ENCODE data around the gene MFSD6L.

The MFSD6L gene

GRCh38 chr17:8829036-8829941 lies 30.1 kb upstream of the MFSD6L start:
- Histone ChIP-seq H3F3A (ENCODE audit: insufficient read depth, low read length) (no peaks in the 10 kb centered on the region), H4K20me1 (ENCODE audit: insufficient read depth, low read length) (no peaks in the 10 kb centered on the region), H3K4me1 (ENCODE audit: insufficient read depth, low read length, severe bottlenecking) (no peaks in the 10 kb centered on the region), H3K9ac (ENCODE audit: low read length) (no peak overlapping the region), H3K9me3 (ENCODE audit: low read length) (0 out of 2 replicates have a peak, but pooled peaks cover 2% of the 10 kb centered on the region), H3K27ac (ENCODE audit: low read depth, low read length, poor library complexity, severe bottlenecking) (no peak overlapping the region), H3K4me2 (ENCODE audit: low read length) (no peak overlapping the region), H3K36me3 (ENCODE audit: insufficient read depth, low read length) (no peaks in the 10 kb centered on the region), H3K9me2 (ENCODE audit: low read depth, low read length) (no peaks in the 10 kb centered on the region), H3K79me2 (ENCODE audit: insufficient read depth, low read length) (no peaks in the 10 kb centered on the region), H3K4me3 (ENCODE audit: low read depth, low read length, poor library complexity, severe bottlenecking) (no peak overlapping the region), H3K27me3 (ENCODE audit: insufficient read depth, low read length) (no peaks in the 10 kb centered on the region), H2AFZ (ENCODE audit: low read length) (no peak overlapping the region)
- TF ChIP-seq EZH2 (IDR thresholded peaks at IDR 0.05; ENCODE audit: borderline replicate concordance, low read length) (no peak), CTCF (IDR thresholded peaks at IDR 0.05; ENCODE audit: low read length) (no peak)

- no peak for TF ChIP-seq CTCF (IDR thresholded peaks at IDR 0.05; ENCODE audit: low read length)
- TF ChIP-seq EZH2 (IDR thresholded peaks at IDR 0.05; ENCODE audit: borderline replicate concordance, low read length), result no peak
- Histone ChIP-seq H3K4me3 (ENCODE audit: low read depth, low read length, poor library complexity, severe bottlenecking) (no peak overlapping the region), H3K27me3 (ENCODE audit: insufficient read depth, low read length) (no peaks in the 10 kb centered on the region)
Measured at GRCh38 chr17:8828517-8828875, 29.3 kb upstream of the MFSD6L start.

GRCh38 chr17:8826808-8827435 lies 27.8 kb upstream of the MFSD6L start:
- TF ChIP-seq CTCF (IDR thresholded peaks at IDR 0.05; ENCODE audit: low read length), result no peak
- TF ChIP-seq EZH2 (IDR thresholded peaks at IDR 0.05; ENCODE audit: borderline replicate concordance, low read length), result no peak
- H2AFZ ChIP-seq (ENCODE audit: low read length), result no peak overlapping the region
- no peaks in the 10 kb centered on the region for H3F3A ChIP-seq (ENCODE audit: insufficient read depth, low read length)
- no peaks in the 10 kb centered on the region for H3K9me2 ChIP-seq (ENCODE audit: low read depth, low read length)
- no peaks in the 10 kb centered on the region for H3K27me3 ChIP-seq (ENCODE audit: insufficient read depth, low read length)
- H3K4me3 ChIP-seq (ENCODE audit: low read depth, low read length, poor library complexity, severe bottlenecking), result no peak overlapping the region
- H3K4me1 ChIP-seq (ENCODE audit: insufficient read depth, low read length, severe bottlenecking), result no peaks in the 10 kb centered on the region
- H3K27ac ChIP-seq (ENCODE audit: low read depth, low read length, poor library complexity, severe bottlenecking), result no peak overlapping the region
- H3K9ac ChIP-seq (ENCODE audit: low read length), result no peak overlapping the region
- no peaks in the 10 kb centered on the region for H4K20me1 ChIP-seq (ENCODE audit: insufficient read depth, low read length)
- no peak overlapping the region for H3K4me2 ChIP-seq (ENCODE audit: low read length)
- no peaks in the 10 kb centered on the region for H3K36me3 ChIP-seq (ENCODE audit: insufficient read depth, low read length)
- H3K79me2 ChIP-seq (ENCODE audit: insufficient read depth, low read length), result no peaks in the 10 kb centered on the region
- 0 out of 2 replicates have a peak, but pooled peaks cover 2% of the 10 kb centered on the region for H3K9me3 ChIP-seq (ENCODE audit: low read length)

More at GRCh38 chr17:8828517-8828875, 29.3 kb upstream of the MFSD6L start:
- Histone ChIP-seq H3K79me2 (ENCODE audit: insufficient read depth, low read length) (no peaks in the 10 kb centered on the region), H3K9me2 (ENCODE audit: low read depth, low read length) (no peaks in the 10 kb centered on the region), H4K20me1 (ENCODE audit: insufficient read depth, low read length) (no peaks in the 10 kb centered on the region), H3K36me3 (ENCODE audit: insufficient read depth, low read length) (no peaks in the 10 kb centered on the region), H3K9me3 (ENCODE audit: low read length) (0 out of 2 replicates have a peak, but pooled peaks cover 2% of the 10 kb centered on the region), H3K9ac (ENCODE audit: low read length) (no peak overlapping the region), H3K4me2 (ENCODE audit: low read length) (no peak overlapping the region), H2AFZ (ENCODE audit: low read length) (no peak overlapping the region), H3F3A (ENCODE audit: insufficient read depth, low read length) (no peaks in the 10 kb centered on the region), H3K27ac (ENCODE audit: low read depth, low read length, poor library complexity, severe bottlenecking) (no peak overlapping the region), H3K4me1 (ENCODE audit: insufficient read depth, low read length, severe bottlenecking) (no peaks in the 10 kb centered on the region)
